DOHH2 (cell line): Measurements from ENCODE around the gene CDK6.

Source experiments
- H3F3A ChIP-seq: fragments of 200-600 bp; sonication (generic), shearing (Covaris generic); 2 replicates; pipeline ENCODE4 v1.6.0; 2016; ENCODE audit warnings: antibody characterized with exemption, mild to moderate bottlenecking; ENCODE audit not compliant: control insufficient read depth, insufficient read depth
- H3K27ac ChIP-seq: fragments of 200-600 bp; sonication (generic); 2 replicates; pipeline ENCODE4 v1.5.1; 2014; ENCODE audit warnings: low read depth, mild to moderate bottlenecking, low read length, moderate library complexity
- H3K27me3 ChIP-seq: fragments of 200-600 bp; sonication (generic); 2 replicates; pipeline ENCODE4 v1.6.1; 2014; ENCODE audit warnings: mild to moderate bottlenecking, low read length, mixed read lengths; ENCODE audit not compliant: control insufficient read depth
- H3K36me3 ChIP-seq: fragments of 200-600 bp; sonication (generic); 2 replicates; pipeline ENCODE4 v1.6.1; 2014; ENCODE audit warnings: mild to moderate bottlenecking, low read length, moderate library complexity, mixed read lengths; ENCODE audit not compliant: control insufficient read depth
- H3K4me1 ChIP-seq: fragments of 200-600 bp; sonication (generic); 2 replicates; pipeline ENCODE4 v1.6.1; 2014; ENCODE audit warnings: mild to moderate bottlenecking, low read length, mixed read lengths; ENCODE audit not compliant: control insufficient read depth
- H3K4me2 ChIP-seq: fragments of 200-600 bp; sonication (generic); 2 replicates; pipeline ENCODE4 v1.6.0; 2014; ENCODE audit warnings: mild to moderate bottlenecking, low read length, moderate library complexity
- H3K4me3 ChIP-seq: fragments of 200-600 bp; sonication (generic); 2 replicates; pipeline ENCODE4 v1.5.1; 2014; ENCODE audit warnings: mild to moderate bottlenecking, low read length, mixed read lengths
- H3K79me2 ChIP-seq: fragments of 200-600 bp; sonication (generic); 2 replicates; pipeline ENCODE4 v1.6.1; 2014; ENCODE audit warnings: mild to moderate bottlenecking, low read length, mixed read lengths; ENCODE audit not compliant: control insufficient read depth
- H3K9me2 ChIP-seq: fragments of 200-600 bp; sonication (generic); replicated peaks from 2 replicates; pipeline ENCODE4 v1.6.1; 2014; ENCODE audit warnings: mild to moderate bottlenecking, low read length, mixed read lengths; ENCODE audit not compliant: control insufficient read depth
- H3K9me3 ChIP-seq: fragments of 200-600 bp; sonication (generic); 2 replicates; pipeline ENCODE4 v1.6.1; 2014; ENCODE audit warnings: antibody characterized with exemption, low read length, mixed read lengths; ENCODE audit not compliant: control insufficient read depth, insufficient read depth
- H4K20me1 ChIP-seq: fragments of 200-600 bp; sonication (generic); 2 replicates; pipeline ENCODE4 v1.6.0; 2014; ENCODE audit warnings: low read depth, mild to moderate bottlenecking, antibody characterized with exemption, low read length, moderate library complexity; ENCODE audit not compliant: control insufficient read depth, insufficient read depth
- EZH2phosphoT487 ChIP-seq: fragments of 200-600 bp; sonication (generic); IDR thresholded peaks from 2 replicates; pipeline ENCODE4 v1.6.1; 2017; ENCODE audit warnings: borderline replicate concordance, mild to moderate bottlenecking, antibody characterized with exemption, low read length, moderate library complexity, mixed read lengths
- TF ChIP-seq, protein P1 (sequence below): fragments of 200-600 bp; sonication (generic); IDR thresholded peaks from one replicate; pipeline ENCODE4 v1.5.1; 2014; ENCODE audit warnings: antibody characterized with exemption, mild to moderate bottlenecking, low read depth, low read length; ENCODE audit not compliant: poor library complexity, severe bottlenecking

The CDK6 gene

DNA sequence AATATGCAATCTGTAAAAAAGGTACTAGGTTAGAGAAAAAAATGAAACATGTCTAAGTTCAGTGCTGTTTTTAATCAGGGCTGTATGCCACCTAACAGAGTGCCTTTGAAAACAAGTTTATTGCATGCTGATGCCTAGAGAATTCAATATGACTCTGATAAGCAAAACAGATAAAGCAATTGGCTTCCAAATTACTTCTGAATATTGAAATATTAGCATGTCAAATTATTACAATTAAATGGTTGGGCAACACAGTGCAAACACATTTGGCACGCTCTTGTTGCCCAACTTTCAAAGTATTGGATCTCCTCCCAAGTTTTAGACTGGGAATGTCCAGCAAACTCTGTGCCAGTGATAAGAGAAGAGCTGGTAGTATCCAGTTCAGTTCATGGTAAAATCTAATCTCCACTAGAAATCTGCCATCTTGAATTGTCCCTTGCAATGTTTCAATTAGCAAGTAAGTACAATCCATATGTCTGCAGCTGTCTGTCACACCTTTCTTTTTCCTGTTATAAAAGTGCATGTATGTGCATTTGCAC is 181.0 kb downstream of the CDK6 start:
- peaks cover 28% of the 10 kb centered on the region for H3K36me3 ChIP-seq
- no peaks in the 10 kb centered on the region for H3F3A ChIP-seq
- no peak for TF ChIP-seq EZH2phosphoT487
- TF ChIP-seq, protein P1, sequence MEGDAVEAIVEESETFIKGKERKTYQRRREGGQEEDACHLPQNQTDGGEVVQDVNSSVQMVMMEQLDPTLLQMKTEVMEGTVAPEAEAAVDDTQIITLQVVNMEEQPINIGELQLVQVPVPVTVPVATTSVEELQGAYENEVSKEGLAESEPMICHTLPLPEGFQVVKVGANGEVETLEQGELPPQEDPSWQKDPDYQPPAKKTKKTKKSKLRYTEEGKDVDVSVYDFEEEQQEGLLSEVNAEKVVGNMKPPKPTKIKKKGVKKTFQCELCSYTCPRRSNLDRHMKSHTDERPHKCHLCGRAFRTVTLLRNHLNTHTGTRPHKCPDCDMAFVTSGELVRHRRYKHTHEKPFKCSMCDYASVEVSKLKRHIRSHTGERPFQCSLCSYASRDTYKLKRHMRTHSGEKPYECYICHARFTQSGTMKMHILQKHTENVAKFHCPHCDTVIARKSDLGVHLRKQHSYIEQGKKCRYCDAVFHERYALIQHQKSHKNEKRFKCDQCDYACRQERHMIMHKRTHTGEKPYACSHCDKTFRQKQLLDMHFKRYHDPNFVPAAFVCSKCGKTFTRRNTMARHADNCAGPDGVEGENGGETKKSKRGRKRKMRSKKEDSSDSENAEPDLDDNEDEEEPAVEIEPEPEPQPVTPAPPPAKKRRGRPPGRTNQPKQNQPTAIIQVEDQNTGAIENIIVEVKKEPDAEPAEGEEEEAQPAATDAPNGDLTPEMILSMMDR = no peak
- no peak overlapping the region for H3K27ac ChIP-seq
- H3K4me2 ChIP-seq = no peak overlapping the region
- no peak overlapping the region for H3K4me3 ChIP-seq
- peaks cover 2% of the 10 kb centered on the region; the same call in 1 of the 2 replicates for H3K9me2 ChIP-seq
- H3K9me3 ChIP-seq = no peaks in the 10 kb centered on the region
- H3K27me3 ChIP-seq = no peaks in the 10 kb centered on the region
- no peaks in the 10 kb centered on the region for H4K20me1 ChIP-seq
- H3K4me1 ChIP-seq = peaks cover 16% of the 10 kb centered on the region
- no peaks in the 10 kb centered on the region for H3K79me2 ChIP-seq

DNA sequence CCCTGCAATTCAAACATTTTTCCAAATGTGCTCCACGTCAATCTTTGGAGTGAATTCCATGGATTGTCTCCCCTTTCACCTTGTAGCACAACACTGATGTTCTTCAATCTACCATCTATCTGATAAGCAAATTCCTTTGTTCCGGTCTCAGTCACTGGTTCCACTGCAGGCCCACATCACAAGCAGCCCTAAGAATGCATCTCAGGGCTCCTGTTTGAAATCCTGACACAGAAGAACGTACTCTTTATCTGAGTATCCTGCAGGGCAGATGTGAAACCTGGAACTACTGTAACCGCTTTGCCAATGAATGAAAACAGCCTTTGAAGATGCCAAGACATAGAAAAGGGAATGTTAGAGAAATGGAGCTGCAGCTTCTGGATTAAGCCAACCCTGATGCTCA is 183.2 kb downstream of the CDK6 start:
- Histone ChIP-seq H3K4me3 (no peak overlapping the region), H3K27me3 (no peaks in the 10 kb centered on the region), H3K27ac (no peak overlapping the region), H3F3A (no peaks in the 10 kb centered on the region), H3K4me2 (no peak overlapping the region), H3K9me3 (no peaks in the 10 kb centered on the region), H3K79me2 (no peaks in the 10 kb centered on the region; the same call in 1 of the 2 replicates), H4K20me1 (no peaks in the 10 kb centered on the region), H3K36me3 (peaks cover 14% of the 10 kb centered on the region), H3K4me1 (peaks cover 7% of the 10 kb centered on the region), H3K9me2 (peaks cover 2% of the 10 kb centered on the region; the same call in 1 of the 2 replicates)
- no peak for TF ChIP-seq EZH2phosphoT487
- TF ChIP-seq, protein P1 = no peak

DNA sequence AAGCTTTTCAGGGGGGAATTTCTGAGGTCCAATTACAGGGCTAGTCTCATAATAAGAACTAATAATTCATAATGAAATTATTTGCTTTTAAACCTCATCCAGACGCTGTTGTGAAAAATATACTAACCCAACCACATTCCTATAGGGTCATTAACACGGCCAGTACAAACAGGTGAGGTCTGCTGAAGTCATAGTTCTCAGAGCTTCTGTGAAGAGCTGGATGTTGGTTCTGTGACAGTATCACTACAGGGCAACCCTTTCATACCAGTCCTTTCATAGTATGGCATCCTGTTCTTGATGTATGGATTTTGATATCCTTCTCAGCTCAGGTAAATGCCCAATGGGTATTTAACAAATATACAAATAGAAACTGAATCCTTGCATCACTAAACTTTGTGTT is 183.8 kb downstream of the CDK6 start:
- Histone ChIP-seq H3K36me3 (peaks cover 8% of the 10 kb centered on the region), H3K27ac (no peak overlapping the region), H3K4me1 (peaks cover 7% of the 10 kb centered on the region), H3K27me3 (no peaks in the 10 kb centered on the region), H3F3A (no peaks in the 10 kb centered on the region), H3K9me3 (no peaks in the 10 kb centered on the region), H3K9me2 (peaks cover 2% of the 10 kb centered on the region; the same call in 1 of the 2 replicates), H3K4me2 (no peak overlapping the region), H3K4me3 (no peak overlapping the region), H4K20me1 (no peaks in the 10 kb centered on the region), H3K79me2 (no peaks in the 10 kb centered on the region; the same call in 1 of the 2 replicates)
- TF ChIP-seq, protein P1 = no peak
- TF ChIP-seq EZH2phosphoT487 = no peak
